NCI-H128 (cell line): ENCODE data around the gene PTPA.
"Not testable (repeated sequence)": the region's sequence is repeated elsewhere in the genome, so short reads cannot be mapped to it uniquely, and the experiment has no call there.

Experiments
- DNase-seq: peaks from one replicate; lab custom pipeline; 2025; ENCODE audit not compliant: unreplicated experiment; lab: John Stamatoyannopoulos, UW

The PTPA gene

GRCh38 chr9:129197045-129197444 is 85.8 kb downstream of the PTPA start:
- not testable (repeated sequence) for DNase-seq

GRCh38 chr9:129197978-129198318 is 86.7 kb downstream of the PTPA start:
- DNase-seq, result no peak
